K562 (cell line): ENCODE measurements around the gene RABGAP1L. TPM values are rescaled to one million over a fixed set of nuclear protein-coding genes. Genes with fewer than 3 reads are reported as not detected.

ENCODE experiments used
- ADNP ChIP-seq: fragments of 200-800 bp; sonication (Bioruptor generic); IDR thresholded peaks from 2 replicates; pipeline ENCODE4 v1.6.1; 2016; ENCODE audit warnings: missing genetic modification characterization, missing compliant biosample characterization
- BCOR ChIP-seq: fragments of 450-650 bp; IDR thresholded peaks from 2 replicates; pipeline ENCODE4 v1.6.1; 2016
- CBX5 ChIP-seq: IDR thresholded peaks from 2 replicates; pipeline ENCODE4 v1.6.1; 2014; ENCODE audit warnings: low read depth, borderline replicate concordance
- FOS ChIP-seq: IDR thresholded peaks from 3 replicates; pipeline ENCODE4 v1.6.1; 2011; ENCODE audit not compliant: insufficient read length; ENCODE audit errors: extremely low read depth
- FOXJ3 ChIP-seq: sonication (generic); formaldehyde crosslinking; IDR thresholded peaks from 2 replicates; pipeline ENCODE4 v1.4.0; 2020; ENCODE audit warnings: mild to moderate bottlenecking, missing genetic modification reagents
- HBP1 ChIP-seq: fragments of 450-650 bp; formaldehyde crosslinking; IDR thresholded peaks from 2 replicates; pipeline ENCODE4 v1.4.0; 2022; ENCODE audit warnings: missing genetic modification characterization
- HSF4 ChIP-seq: fragments of 250-450 bp; sonication (Bioruptor Pico); IDR thresholded peaks from 2 replicates; pipeline ENCODE4 v2.1.2; 2022; ENCODE audit warnings: mild to moderate bottlenecking, moderate library complexity, borderline replicate concordance
- IRF1 ChIP-seq: sonication (generic); formaldehyde crosslinking; IDR thresholded peaks from 2 replicates; pipeline ENCODE4 v1.8.0; 2022; ENCODE audit warnings: missing genetic modification reagents, mild to moderate bottlenecking, borderline replicate concordance
- IRF2 ChIP-seq: sonication (generic); formaldehyde crosslinking; IDR thresholded peaks from 2 replicates; pipeline ENCODE4 v1.8.1; 2022; ENCODE audit warnings: mild to moderate bottlenecking, missing genetic modification reagents
- IRF9 ChIP-seq: fragments of 450-650 bp; IDR thresholded peaks from 2 replicates; pipeline ENCODE4 v1.6.1; 2016; ENCODE audit warnings: missing biosample characterization, missing genetic modification characterization
- MAX ChIP-seq: sonication (generic); formaldehyde crosslinking; IDR thresholded peaks from 2 replicates; pipeline ENCODE4 v1.9.0; 2022; ENCODE audit warnings: mild to moderate bottlenecking, missing genetic modification reagents
- MCM5 ChIP-seq: fragments of 450-650 bp; IDR thresholded peaks from 2 replicates; pipeline ENCODE4 v1.6.1; 2016; ENCODE audit warnings: low read depth
- MEIS2 ChIP-seq: fragments of 450-650 bp; IDR thresholded peaks from 2 replicates; pipeline ENCODE4 v1.6.1; 2014; ENCODE audit warnings: mild to moderate bottlenecking; ENCODE audit not compliant: partially characterized antibody
- NCOA6 ChIP-seq: fragments of 450-650 bp; IDR thresholded peaks from 2 replicates; pipeline ENCODE4 v1.6.1; 2017; ENCODE audit warnings: mild to moderate bottlenecking
- NFE2 ChIP-seq: IDR thresholded peaks from 2 replicates; pipeline ENCODE4 v1.6.1; 2014; ENCODE audit warnings: antibody characterized with exemption, low read depth
- PTBP1 ChIP-seq: fragments of 200-400 bp; formaldehyde crosslinking; IDR thresholded peaks from 2 replicates; pipeline ENCODE4 v1.6.1; 2017; ENCODE audit warnings: low read depth, low read length
- TAF7 ChIP-seq: fragments of 450-650 bp; IDR thresholded peaks from 2 replicates; pipeline ENCODE4 v1.6.1; 2016; ENCODE audit warnings: missing genetic modification characterization, missing compliant biosample characterization
- TAF9B ChIP-seq: fragments of 450-650 bp; IDR thresholded peaks from 2 replicates; pipeline ENCODE4 v1.6.1; 2018; ENCODE audit warnings: mild to moderate bottlenecking; ENCODE audit not compliant: partially characterized antibody
- THRAP3 ChIP-seq: fragments of 450-650 bp; IDR thresholded peaks from 2 replicates; pipeline ENCODE4 v1.6.1; 2016; ENCODE audit warnings: mild to moderate bottlenecking, inconsistent platforms, borderline replicate concordance
- ZKSCAN8 ChIP-seq: fragments of 200-800 bp; sonication (Bioruptor generic); IDR thresholded peaks from 2 replicates; pipeline ENCODE4 v1.6.1; 2016; ENCODE audit warnings: missing genetic modification characterization, missing compliant biosample characterization
- ZNF24 ChIP-seq: fragments of 450-650 bp; IDR thresholded peaks from 2 replicates; pipeline ENCODE4 v1.6.1; 2016
- ZNF449 ChIP-seq: fragments of 250-450 bp; sonication (Bioruptor Pico); IDR thresholded peaks from 2 replicates; pipeline ENCODE4 v1.8.0; 2022; ENCODE audit warnings: moderate library complexity, mild to moderate bottlenecking, inconsistent platforms
- ZNF639 ChIP-seq, 2 experiments: fragments of 200-800 bp in 1 of 2; sonication (Bioruptor generic) in 1 of 2; sonication (generic) in 1 of 2; formaldehyde crosslinking in 1 of 2; IDR thresholded peaks in 1 of 2; conservative IDR thresholded peaks in 1 of 2; 2 replicates each; pipeline versions ENCODE4 v1.5.0 to v1.6.1; 2016 to 2020; ENCODE audit warnings: missing compliant biosample characterization in 1 of 2, missing genetic modification characterization in 1 of 2, missing genetic modification reagents in 1 of 2
- ZNF77 ChIP-seq: fragments of 250-450 bp; sonication (Bioruptor Pico); IDR thresholded peaks from 2 replicates; pipeline ENCODE4 v1.5.0; 2020
- polyA plus RNA-seq, 8 experiments: library from polyadenylated mRNA; depleted of rRNA in 4 of 8; stranded (reverse) in 5 of 8; unstranded in 3 of 8; fragments of >200 nt; fragmentation: Nextera tagmentation in 2 of 8; fragmentation: Illumina TruSeq in 1 of 8; extraction: Ambion mirVana in 2 of 8; extraction: Trizol in 1 of 8; gene quantifications; 2 replicates each; pipeline versions ENCODE4 v1.2.1 to v1.2.3, GENCODE V29; 2011 to 2014; ENCODE audit warnings: inconsistent platforms in 1 of 8, missing spikeins in 1 of 8
- total RNA-seq, 7 experiments: library from RNA; depleted of rRNA in 6 of 7; stranded (reverse); fragments of >200 nt in 6 of 7; fragmentation: Illumina TruSeq in 2 of 7; extraction: Trizol in 2 of 7; gene quantifications; 2 replicates each; pipeline versions ENCODE4 v1.2.1 to v1.2.3, GENCODE V29; 2011 to 2021; ENCODE audit warnings: low replicate concordance in 1 of 7

The RABGAP1L gene
- total and polyA plus RNA-seq, 9 of the 15 experiments (the other 6 are each of a cell fraction or from before 2014, with no cell fraction given), result 16.5 to 44.9 (median 26.7) TPM

GRCh38 chr1:174204697-174205308 lies 45.5 kb downstream of the RABGAP1L start (continued):
- no peak for TF ChIP-seq IRF2 (CRISPR knock-in tag)
- no peak for TF ChIP-seq ZNF24
- no peak for TF ChIP-seq FOS
- no peak for TF ChIP-seq BCOR
- TF ChIP-seq MAX, result no peak
- TF ChIP-seq MCM5, result no peak
- TF ChIP-seq NCOA6, result peak; percentile 59
- TF ChIP-seq ZNF449 (CRISPR knock-in tag), result no peak
- no peak for TF ChIP-seq HSF4 (CRISPR knock-in tag)
- TF ChIP-seq TAF9B, result peak; percentile 64
- peak; percentile 77 for TF ChIP-seq TAF7 (tag)
- TF ChIP-seq PTBP1, result no peak
- 0 out of 2 replicates have a peak, but pooled peaks have one; percentile 60 for TF ChIP-seq THRAP3
- TF ChIP-seq ZNF77 (CRISPR knock-in tag), result no peak
- no peak for TF ChIP-seq IRF1 (CRISPR knock-in tag)
- TF ChIP-seq MEIS2, result peak; percentile 44
- TF ChIP-seq ZNF639 (CRISPR knock-in tag; conservative IDR thresholded peaks at IDR 0.05 in 1 of 2, IDR thresholded peaks at IDR 0.05 in 1 of 2), result no peak
- peak; percentile 73 for TF ChIP-seq NFE2
- TF ChIP-seq IRF9 (tag), result no peak
- 0 out of 2 replicates have a peak, but pooled peaks have one; percentile 14 for TF ChIP-seq ADNP (tag)
- no peak for TF ChIP-seq HBP1 (CRISPR knock-in tag)
- no peak for TF ChIP-seq FOXJ3 (CRISPR knock-in tag)
- no peak for TF ChIP-seq CBX5
- no peak for TF ChIP-seq ZKSCAN8 (CRISPR knock-in tag)
